GM12878 (cell line): Measurements from ENCODE around the gene INHBB. TPM values are rescaled to one million over a fixed set of nuclear protein-coding genes. Genes with fewer than 3 reads are reported as not detected.

Experiments used
- ATAC-seq: fragments of 200-7000 bp; cut with Tn5 transposase; 3 replicates; pipeline ENCODE4 v1.9.1; 2020; ENCODE audit warnings: mild to moderate bottlenecking, moderate library complexity
- BruUV-seq: library from RNA; stranded (reverse); fragments of 400-500 nt; replicated peaks from 2 replicates; lab custom pipeline; 2021; lab: Mats Ljungman, UMichigan
- CTCF ChIA-PET: fragments of 300-600 bp; sonication (Branson Sonifier 250); formaldehyde crosslinking; extraction: SDS; loops from one replicate; lab custom pipeline; 2021; ENCODE audit warnings: inconsistent platforms; lab: Yijun Ruan, JAX
- POLR2A ChIA-PET: fragments of 350-600 bp; formaldehyde crosslinking; extraction: SDS; loops from one replicate; lab custom pipeline; 2021; ENCODE audit warnings: inconsistent platforms; lab: Charles Lee
- RAD21 ChIA-PET: fragments of 300-600 bp; sonication (Branson Sonifier 250); formaldehyde crosslinking; loops from one replicate; lab custom pipeline; 2023; ENCODE audit warnings: antibody characterized with exemption; ENCODE audit not compliant: unreplicated experiment; lab: Charles Lee
- SMC1A ChIA-PET: fragments of 300-600 bp; sonication (Branson Sonifier 250); formaldehyde crosslinking; loops from one replicate; lab custom pipeline; 2023; ENCODE audit not compliant: unreplicated experiment, uncharacterized antibody; lab: Charles Lee
- DNase-seq: peaks from one replicate; pipeline ENCODE4 v3.0.0-alpha.2; 2011; ENCODE audit warnings: low read depth, low spot score
- FAIRE-seq: peaks from 3 replicates; lab custom pipeline; 2011; peaks lifted over from hg19 to GRCh38; lab: Jason Lieb, UNC
- H2AFZ ChIP-seq: 2 replicates; pipeline ENCODE4 v1.6.0; 2011; ENCODE audit warnings: low read depth, low read length, control low read depth; ENCODE audit not compliant: control insufficient read depth
- H3K27ac ChIP-seq: 2 replicates; pipeline ENCODE4 v1.5.1; 2011; ENCODE audit warnings: control low read depth; ENCODE audit not compliant: control insufficient read depth, insufficient read depth
- H3K27me3 ChIP-seq, 2 experiments: replicated peaks in 1 of 2; 2 replicates each; pipeline versions ENCODE4 v1.6.0 to v1.6.1; 2011; ENCODE audit warnings: low read length in 1 of 2; ENCODE audit not compliant: control insufficient read depth in 2 of 2, insufficient read depth in 2 of 2
- H3K36me3 ChIP-seq, 2 experiments: 2 replicates each; pipeline ENCODE4 v1.5.1; 2011; ENCODE audit warnings: low read length in 1 of 2; ENCODE audit not compliant: control insufficient read depth in 2 of 2, insufficient read depth in 2 of 2
- H3K4me1 ChIP-seq: 2 replicates; pipeline ENCODE4 v1.6.1; 2011; ENCODE audit warnings: mild to moderate bottlenecking, low read length, moderate library complexity, mixed read lengths; ENCODE audit not compliant: control insufficient read depth, insufficient read depth
- H3K4me2 ChIP-seq: 2 replicates; pipeline ENCODE4 v1.6.0; 2011; ENCODE audit warnings: control low read depth; ENCODE audit not compliant: control insufficient read depth, insufficient read depth
- H3K4me3 ChIP-seq: fragments of 200-600 bp; sonication (generic); 2 replicates; pipeline ENCODE4 v1.5.1; 2016
- H3K79me2 ChIP-seq: 2 replicates; pipeline ENCODE4 v1.6.0; 2011; ENCODE audit warnings: low read length; ENCODE audit not compliant: control insufficient read depth, insufficient read depth
- H3K9ac ChIP-seq: 2 replicates; pipeline ENCODE4 v1.8.0; 2011; ENCODE audit warnings: low read length, control low read depth, mixed read lengths; ENCODE audit not compliant: control insufficient read depth, insufficient read depth
- H3K9me3 ChIP-seq: replicated peaks from 3 replicates; pipeline ENCODE4 v1.5.1; 2011; ENCODE audit warnings: mild to moderate bottlenecking, low read length; ENCODE audit not compliant: control insufficient read depth, insufficient read depth
- H4K20me1 ChIP-seq: 2 replicates; pipeline ENCODE4 v1.6.0; 2011; ENCODE audit not compliant: control insufficient read depth, insufficient read depth
- BHLHE40 ChIP-seq, 2 experiments: fragments of 450-650 bp in 1 of 2; IDR thresholded peaks; 2 replicates each; pipeline ENCODE4 v1.6.1; 2011 to 2017; ENCODE audit warnings: low read depth in 2 of 2, borderline replicate concordance in 1 of 2, improper control_type of control experiment in 1 of 2, low read length in 1 of 2, mild to moderate bottlenecking in 1 of 2
- CHD2 ChIP-seq: IDR thresholded peaks from 2 replicates; pipeline ENCODE4 v1.6.1; 2011; ENCODE audit warnings: low read depth, low read length, improper control_type of control experiment, borderline replicate concordance
- FOXK2 ChIP-seq: fragments of 450-650 bp; IDR thresholded peaks from 2 replicates; pipeline ENCODE4 v1.6.1; 2017; ENCODE audit warnings: mild to moderate bottlenecking, moderate library complexity
- KAT2A ChIP-seq: conservative IDR thresholded peaks from 2 replicates; pipeline ENCODE4 v1.6.1; 2011; ENCODE audit warnings: low read depth, low read length; ENCODE audit not compliant: control insufficient read depth
- NFXL1 ChIP-seq: fragments of 450-650 bp; IDR thresholded peaks from 2 replicates; pipeline ENCODE4 v1.6.1; 2017; ENCODE audit warnings: antibody characterized with exemption, mild to moderate bottlenecking, borderline replicate concordance
- NR2F1 ChIP-seq: fragments of 450-650 bp; conservative IDR thresholded peaks from 2 replicates; pipeline ENCODE4 v1.6.1; 2017; ENCODE audit warnings: mild to moderate bottlenecking
- POLR2AphosphoS5 ChIP-seq: IDR thresholded peaks from 2 replicates; pipeline ENCODE4 v1.6.1; 2011; ENCODE audit warnings: mild to moderate bottlenecking, low read length, inconsistent platforms
- RBBP5 ChIP-seq: fragments of 200-600 bp; sonication (generic); conservative IDR thresholded peaks from 2 replicates; pipeline ENCODE4 v1.6.1; 2016
- SIN3A ChIP-seq: IDR thresholded peaks from 2 replicates; pipeline ENCODE4 v1.6.1; 2012; ENCODE audit warnings: low read depth, low read length, improper control_type of control experiment
- SRF ChIP-seq, 2 experiments: IDR thresholded peaks; 2 replicates each; pipeline ENCODE4 v1.6.1; 2011; ENCODE audit warnings: low read depth in 2 of 2, low read length in 2 of 2, mild to moderate bottlenecking in 1 of 2, moderate library complexity in 1 of 2
- WGBS: methylation state at CpG from one replicate; pipeline ENCODE4 v1.1.6; 2016; ENCODE audit warnings: low lambda C conversion rate; ENCODE audit not compliant: insufficient replicate concordance, insufficient coverage; ENCODE audit errors: missing lambda C conversion rate; 5-methylcytosine and 5-hydroxymethylcytosine counted together
- in situ Hi-C: fragments of 300-500 bp; cut with MboI; formaldehyde crosslinking; loops from 9 replicates; pipeline ENCODE4 v1.14.3; 2018; ENCODE audit warnings: mixed read lengths
- intact Hi-C: fragments of 100-400 bp; cut with micrococcal nuclease; formaldehyde crosslinking; loops from one replicate; pipeline ENCODE4 v1.14.2; 2022; ENCODE audit not compliant: unreplicated experiment
- polyA plus RNA-seq, 11 experiments: library from polyadenylated mRNA; depleted of rRNA in 4 of 11; unstranded in 6 of 11; stranded (reverse) in 5 of 11; fragments of >200 nt; fragmentation: Nextera tagmentation in 4 of 11; fragmentation: Illumina TruSeq in 1 of 11; extraction: Ambion mirVana in 4 of 11; extraction: Trizol in 1 of 11; gene quantifications; 1 replicate in 1 of 11; 2 replicates in 10 of 11; pipeline versions ENCODE4 v1.2.1 to v1.2.3, GENCODE V29; 2011 to 2016; ENCODE audit warnings: inconsistent platforms in 2 of 11, missing spikeins in 2 of 11, low read depth in 1 of 11
- total RNA-seq, 4 experiments: library from RNA; depleted of rRNA in 3 of 4; stranded (reverse); fragments of >200 nt in 3 of 4; fragmentation: Illumina TruSeq in 1 of 4; extraction: Trizol in 1 of 4; gene quantifications; 2 replicates each; pipeline versions ENCODE4 v1.2.1 to v1.2.3, GENCODE V29; 2013 to 2021
- TF ChIP-seq, protein P1 (sequence below): IDR thresholded peaks from 2 replicates; pipeline ENCODE4 v1.6.1; 2012; ENCODE audit warnings: improper control_type of control experiment, low read depth, low read length; ENCODE audit not compliant: insufficient replicate concordance
- TF ChIP-seq, protein P2 (sequence below): fragments of 450-650 bp; IDR thresholded peaks from 2 replicates; pipeline ENCODE4 v1.6.1; 2017; ENCODE audit warnings: mild to moderate bottlenecking, moderate library complexity

INHBB gene
- total and polyA plus RNA-seq, 10 of the 15 experiments (the other 5 are each of a cell fraction or from before 2014, with no cell fraction given), result 0.05 TPM; not detected in 9

DNA sequence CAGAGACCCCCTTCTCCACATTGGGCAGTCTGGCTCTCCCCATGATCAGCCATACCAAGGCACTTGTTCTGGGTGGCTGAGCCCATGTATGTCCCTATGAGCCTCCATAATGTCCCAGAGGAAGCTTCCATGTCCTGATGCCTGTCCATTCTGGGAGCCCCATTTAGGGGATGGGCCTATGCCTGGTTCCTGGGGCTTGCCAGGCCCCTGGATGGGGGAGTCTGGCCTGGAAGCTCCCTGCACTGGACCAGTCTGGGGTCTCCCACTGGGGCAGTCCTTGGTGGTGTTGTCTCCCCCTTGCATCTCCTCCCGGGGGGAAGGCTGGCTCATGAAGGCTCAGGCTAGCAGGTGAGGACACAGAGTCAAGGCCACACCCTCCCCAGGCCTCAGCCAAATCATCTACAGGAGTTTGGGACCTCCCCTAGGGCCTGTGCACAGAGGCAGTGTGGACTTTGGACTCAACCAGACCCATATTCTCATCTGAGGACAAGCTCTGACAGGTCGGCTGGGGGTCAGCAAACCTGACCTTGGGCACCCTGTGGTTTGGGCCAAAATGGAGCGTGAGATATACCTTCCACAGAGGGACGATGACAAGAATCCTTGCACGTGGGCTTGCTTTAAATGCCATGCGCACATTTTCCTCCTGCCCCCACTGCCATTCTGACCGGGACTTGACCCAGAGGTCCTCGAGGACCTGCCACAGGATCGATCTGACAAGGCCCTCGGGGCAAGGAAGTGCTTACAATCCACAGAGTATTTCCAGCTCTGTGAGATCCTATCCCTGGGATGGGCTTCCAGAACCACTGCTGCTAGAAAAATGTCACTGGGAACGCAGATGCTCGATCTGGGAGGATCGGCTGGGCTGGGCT is 38.8 kb downstream of the INHBB start:
- RAD21 ChIA-PET, result no interaction called here
- Histone ChIP-seq H3K27me3 (no peaks in the 10 kb centered on the region), H3K27ac (no peak overlapping the region), H3K9me3 (no peaks in the 10 kb centered on the region), H3K9ac (no peak overlapping the region), H3K4me3 (no peak overlapping the region), H3K4me1 (no peaks in the 10 kb centered on the region), H3K36me3 (no peaks in the 10 kb centered on the region), H4K20me1 (no peaks in the 10 kb centered on the region; the same call in none of the 2 replicates), H3K4me2 (no peak overlapping the region), H3K79me2 (no peaks in the 10 kb centered on the region), H2AFZ (no peak overlapping the region)
- peak; percentile 83 for ATAC-seq
- CTCF ChIA-PET, result no interaction called here
- in situ Hi-C loops, result no loop called here
- WGBS, result 16% methylated on average over 13 of the region's 13 CpGs
- SMC1A ChIA-PET, result interaction anchor here (1.2 kb wide), 1 partner anchor 39 kb away, joined by 3 read pairs; no protein-coding TSS in a partner anchor
- intact Hi-C loops, result no loop called here
- POLR2A ChIA-PET, result no interaction called here
- peak; percentile 4 for DNase-seq
- no TSS peak for BruUV-seq
- no peak for FAIRE-seq
- TF ChIP-seq, protein P1, sequence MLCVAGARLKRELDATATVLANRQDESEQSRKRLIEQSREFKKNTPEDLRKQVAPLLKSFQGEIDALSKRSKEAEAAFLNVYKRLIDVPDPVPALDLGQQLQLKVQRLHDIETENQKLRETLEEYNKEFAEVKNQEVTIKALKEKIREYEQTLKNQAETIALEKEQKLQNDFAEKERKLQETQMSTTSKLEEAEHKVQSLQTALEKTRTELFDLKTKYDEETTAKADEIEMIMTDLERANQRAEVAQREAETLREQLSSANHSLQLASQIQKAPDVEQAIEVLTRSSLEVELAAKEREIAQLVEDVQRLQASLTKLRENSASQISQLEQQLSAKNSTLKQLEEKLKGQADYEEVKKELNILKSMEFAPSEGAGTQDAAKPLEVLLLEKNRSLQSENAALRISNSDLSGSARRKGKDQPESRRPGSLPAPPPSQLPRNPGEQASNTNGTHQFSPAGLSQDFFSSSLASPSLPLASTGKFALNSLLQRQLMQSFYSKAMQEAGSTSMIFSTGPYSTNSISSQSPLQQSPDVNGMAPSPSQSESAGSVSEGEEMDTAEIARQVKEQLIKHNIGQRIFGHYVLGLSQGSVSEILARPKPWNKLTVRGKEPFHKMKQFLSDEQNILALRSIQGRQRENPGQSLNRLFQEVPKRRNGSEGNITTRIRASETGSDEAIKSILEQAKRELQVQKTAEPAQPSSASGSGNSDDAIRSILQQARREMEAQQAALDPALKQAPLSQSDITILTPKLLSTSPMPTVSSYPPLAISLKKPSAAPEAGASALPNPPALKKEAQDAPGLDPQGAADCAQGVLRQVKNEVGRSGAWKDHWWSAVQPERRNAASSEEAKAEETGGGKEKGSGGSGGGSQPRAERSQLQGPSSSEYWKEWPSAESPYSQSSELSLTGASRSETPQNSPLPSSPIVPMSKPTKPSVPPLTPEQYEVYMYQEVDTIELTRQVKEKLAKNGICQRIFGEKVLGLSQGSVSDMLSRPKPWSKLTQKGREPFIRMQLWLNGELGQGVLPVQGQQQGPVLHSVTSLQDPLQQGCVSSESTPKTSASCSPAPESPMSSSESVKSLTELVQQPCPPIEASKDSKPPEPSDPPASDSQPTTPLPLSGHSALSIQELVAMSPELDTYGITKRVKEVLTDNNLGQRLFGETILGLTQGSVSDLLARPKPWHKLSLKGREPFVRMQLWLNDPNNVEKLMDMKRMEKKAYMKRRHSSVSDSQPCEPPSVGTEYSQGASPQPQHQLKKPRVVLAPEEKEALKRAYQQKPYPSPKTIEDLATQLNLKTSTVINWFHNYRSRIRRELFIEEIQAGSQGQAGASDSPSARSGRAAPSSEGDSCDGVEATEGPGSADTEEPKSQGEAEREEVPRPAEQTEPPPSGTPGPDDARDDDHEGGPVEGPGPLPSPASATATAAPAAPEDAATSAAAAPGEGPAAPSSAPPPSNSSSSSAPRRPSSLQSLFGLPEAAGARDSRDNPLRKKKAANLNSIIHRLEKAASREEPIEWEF, result no peak
- TF ChIP-seq RBBP5 (no peak), NR2F1 (peak; percentile 91), SRF (IDR thresholded peaks at IDR 0.05; ENCODE audit: low read depth in 2 of 2, low read length in 2 of 2) (no peak), NFXL1 (no peak), POLR2AphosphoS5 (no peak), KAT2A (no peak), FOXK2 (no peak), BHLHE40 (IDR thresholded peaks at IDR 0.05; ENCODE audit: borderline replicate concordance in 1 of 2, low read depth in 2 of 2, low read length in 1 of 2) (peak in 1 of 2 experiments; percentile 25; a peak in 1 of 4 replicates), CHD2 (no peak), SIN3A (no peak)
- TF ChIP-seq, protein P2, sequence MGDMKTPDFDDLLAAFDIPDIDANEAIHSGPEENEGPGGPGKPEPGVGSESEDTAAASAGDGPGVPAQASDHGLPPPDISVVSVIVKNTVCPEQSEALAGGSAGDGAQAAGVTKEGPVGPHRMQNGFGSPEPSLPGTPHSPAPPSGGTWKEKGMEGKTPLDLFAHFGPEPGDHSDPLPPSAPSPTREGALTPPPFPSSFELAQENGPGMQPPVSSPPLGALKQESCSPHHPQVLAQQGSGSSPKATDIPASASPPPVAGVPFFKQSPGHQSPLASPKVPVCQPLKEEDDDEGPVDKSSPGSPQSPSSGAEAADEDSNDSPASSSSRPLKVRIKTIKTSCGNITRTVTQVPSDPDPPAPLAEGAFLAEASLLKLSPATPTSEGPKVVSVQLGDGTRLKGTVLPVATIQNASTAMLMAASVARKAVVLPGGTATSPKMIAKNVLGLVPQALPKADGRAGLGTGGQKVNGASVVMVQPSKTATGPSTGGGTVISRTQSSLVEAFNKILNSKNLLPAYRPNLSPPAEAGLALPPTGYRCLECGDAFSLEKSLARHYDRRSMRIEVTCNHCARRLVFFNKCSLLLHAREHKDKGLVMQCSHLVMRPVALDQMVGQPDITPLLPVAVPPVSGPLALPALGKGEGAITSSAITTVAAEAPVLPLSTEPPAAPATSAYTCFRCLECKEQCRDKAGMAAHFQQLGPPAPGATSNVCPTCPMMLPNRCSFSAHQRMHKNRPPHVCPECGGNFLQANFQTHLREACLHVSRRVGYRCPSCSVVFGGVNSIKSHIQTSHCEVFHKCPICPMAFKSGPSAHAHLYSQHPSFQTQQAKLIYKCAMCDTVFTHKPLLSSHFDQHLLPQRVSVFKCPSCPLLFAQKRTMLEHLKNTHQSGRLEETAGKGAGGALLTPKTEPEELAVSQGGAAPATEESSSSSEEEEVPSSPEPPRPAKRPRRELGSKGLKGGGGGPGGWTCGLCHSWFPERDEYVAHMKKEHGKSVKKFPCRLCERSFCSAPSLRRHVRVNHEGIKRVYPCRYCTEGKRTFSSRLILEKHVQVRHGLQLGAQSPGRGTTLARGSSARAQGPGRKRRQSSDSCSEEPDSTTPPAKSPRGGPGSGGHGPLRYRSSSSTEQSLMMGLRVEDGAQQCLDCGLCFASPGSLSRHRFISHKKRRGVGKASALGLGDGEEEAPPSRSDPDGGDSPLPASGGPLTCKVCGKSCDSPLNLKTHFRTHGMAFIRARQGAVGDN, result peak; percentile 17; the same call in 1 of the 2 replicates
